ENCODE data around the gene TRAPPC10. TPM values are rescaled to one million over a fixed set of nuclear protein-coding genes. Genes with fewer than 3 reads are reported as not detected.

TRAPPC10 gene
- total RNA-seq, 3 donors from 2014 or later (not counting 1 experiment from before 2014, with no cell fraction given), result 187 to 232 (median 213) TPM

GRCh38 chr21:44064852-44065403 lies 52.8 kb downstream of the TRAPPC10 start:
- Histone ChIP-seq H3K36me3 (ENCODE audit: control insufficient read depth, insufficient read depth, low read length) (peaks cover 58% of the 10 kb centered on the region), H3K27ac (ENCODE audit: low read length) (peak overlapping the region; percentile 94), H3K27me3 (ENCODE audit: control insufficient read depth, insufficient read depth, low read length) (no peaks in the 10 kb centered on the region), H3K9me3 (ENCODE audit: control insufficient read depth, insufficient read depth, low read length) (no peaks in the 10 kb centered on the region), H3K4me1 (ENCODE audit: control insufficient read depth, insufficient read depth, low read length) (peaks cover 27% of the 10 kb centered on the region), H3K4me3 (ENCODE audit: low read length) (no peak overlapping the region)
- H3K27ac Mint-ChIP-seq, result peak overlapping the region; percentile 94 to 100
- peaks cover 53 to 59% of the 10 kb centered on the region in 2 donors for H3K4me1 Mint-ChIP-seq
- 62% methylated on average over 13 of the region's 13 CpGs for WGBS (ENCODE audit: insufficient coverage)
- ATAC-seq, result peak; percentile 5 to 22 (median 19)
- DNase-seq, result no peak
- no peak for TF ChIP-seq CTCF (IDR thresholded peaks at IDR 0.05)
- intact Hi-C loops (cut with micrococcal nuclease), result loop anchor here (1.0 to 5.0 kb wide), 3 partner anchors 18 to 53 kb away; partner anchors contain the start of gene TRAPPC10
- H3K4me3 Mint-ChIP-seq, result peak overlapping the region; percentile 85
- H3K27me3 Mint-ChIP-seq (ENCODE audit: low read depth in 2 of 2), result no peaks in the 10 kb centered on the region
- H3K9me3 Mint-ChIP-seq, result no peaks in the 10 kb centered on the region
- H3K36me3 Mint-ChIP-seq, result peaks cover 8% of the 10 kb centered on the region

DNA sequence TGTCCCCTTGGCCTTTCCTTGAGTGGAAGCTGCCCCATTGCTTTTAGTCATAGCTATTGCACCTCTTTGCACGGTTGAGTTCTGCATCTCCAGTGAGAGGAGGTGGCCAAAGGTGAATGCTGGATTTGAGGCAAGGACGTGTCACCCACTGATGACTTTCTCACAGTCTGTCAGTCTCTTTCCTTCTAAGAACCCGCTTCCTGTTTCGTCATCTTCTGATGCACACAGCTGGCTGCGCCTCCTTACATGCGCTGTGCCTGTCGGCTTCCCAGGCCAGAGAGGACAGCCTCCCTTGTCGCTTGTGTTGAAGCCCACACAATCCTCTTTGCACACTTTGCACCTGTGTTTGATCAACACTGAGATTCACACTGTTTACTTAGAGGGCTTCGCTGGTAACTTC lies 53.3 kb downstream of the TRAPPC10 start:
- no peaks in the 10 kb centered on the region for H3K27me3 Mint-ChIP-seq (ENCODE audit: low read depth in 2 of 2)
- TF ChIP-seq CTCF (IDR thresholded peaks at IDR 0.05), result no peak
- WGBS (ENCODE audit: insufficient coverage), result 22% methylated on average over 9 of the region's 9 CpGs
- peaks cover 56 to 61% of the 10 kb centered on the region in 2 donors for H3K4me1 Mint-ChIP-seq
- H3K9me3 Mint-ChIP-seq, result no peaks in the 10 kb centered on the region
- Histone ChIP-seq H3K4me1 (ENCODE audit: control insufficient read depth, insufficient read depth, low read length) (peaks cover 27% of the 10 kb centered on the region), H3K4me3 (ENCODE audit: low read length) (no peak overlapping the region), H3K27me3 (ENCODE audit: control insufficient read depth, insufficient read depth, low read length) (no peaks in the 10 kb centered on the region), H3K27ac (ENCODE audit: low read length) (peak overlapping the region; percentile 94), H3K36me3 (ENCODE audit: control insufficient read depth, insufficient read depth, low read length) (peaks cover 60% of the 10 kb centered on the region), H3K9me3 (ENCODE audit: control insufficient read depth, insufficient read depth, low read length) (no peaks in the 10 kb centered on the region)
- peak overlapping the region; percentile 94 to 100 for H3K27ac Mint-ChIP-seq
- peak; percentile 89 to 96 (median 90) for ATAC-seq
- intact Hi-C loops (cut with micrococcal nuclease), result loop anchor here (1.0 to 5.0 kb wide), 3 partner anchors 18 to 53 kb away; partner anchors contain the start of gene TRAPPC10
- peak overlapping the region; percentile 85 for H3K4me3 Mint-ChIP-seq
- H3K36me3 Mint-ChIP-seq, result peaks cover 8% of the 10 kb centered on the region
- peak; percentile 74 to 97 for DNase-seq

DNA sequence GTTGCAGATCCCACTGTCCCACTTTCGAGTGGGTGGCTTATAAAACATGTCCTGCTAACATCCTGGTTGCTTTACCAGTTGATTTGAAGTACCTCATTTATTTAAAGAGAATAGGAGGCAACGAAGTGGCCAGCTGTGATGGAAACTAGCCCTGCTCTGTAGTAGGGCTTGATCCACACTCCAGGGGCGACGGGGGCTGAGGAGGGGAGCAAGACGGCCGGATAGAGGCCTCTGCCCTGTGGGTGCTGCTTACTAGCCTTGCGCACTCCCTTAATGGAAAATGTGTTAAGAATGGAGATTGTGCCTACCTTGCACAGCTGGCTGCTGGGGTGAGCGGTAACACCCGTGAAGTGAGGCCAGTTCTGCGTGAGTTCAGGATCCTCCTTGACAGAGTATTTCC lies 54.0 kb downstream of the TRAPPC10 start:
- TF ChIP-seq CTCF (IDR thresholded peaks at IDR 0.05), result no peak
- Histone ChIP-seq H3K4me1 (ENCODE audit: control insufficient read depth, insufficient read depth, low read length) (peaks cover 27% of the 10 kb centered on the region), H3K27ac (ENCODE audit: low read length) (peak overlapping the region; percentile 94), H3K4me3 (ENCODE audit: low read length) (no peak overlapping the region), H3K9me3 (ENCODE audit: control insufficient read depth, insufficient read depth, low read length) (no peaks in the 10 kb centered on the region), H3K36me3 (ENCODE audit: control insufficient read depth, insufficient read depth, low read length) (peaks cover 65% of the 10 kb centered on the region), H3K27me3 (ENCODE audit: control insufficient read depth, insufficient read depth, low read length) (no peaks in the 10 kb centered on the region)
- WGBS (ENCODE audit: insufficient coverage), result 76% methylated on average over 10 of the region's 10 CpGs
- DNase-seq (peak in 1 of 2 donors; percentile 16), ATAC-seq (no peak)
- Mint-ChIP-seq H3K4me3 (peak overlapping the region; percentile 85), H3K27ac (peak overlapping the region; percentile 94 to 100), H3K36me3 (peaks cover 8% of the 10 kb centered on the region), H3K27me3 (ENCODE audit: low read depth in 2 of 2) (no peaks in the 10 kb centered on the region), H3K9me3 (no peaks in the 10 kb centered on the region), H3K4me1 (peaks cover 62 to 66% of the 10 kb centered on the region in 2 donors)
- intact Hi-C loops (cut with micrococcal nuclease), result loop anchor here (5.0 kb wide), 1 partner anchor 54 kb away; the partner anchor contains the start of gene TRAPPC10
